GM23248 (cell line): Measurements from ENCODE around the gene KATNIP. TPM values are rescaled to one million over a fixed set of nuclear protein-coding genes. Genes with fewer than 3 reads are reported as not detected.

Source experiments
- DNase-seq: peaks from one replicate; pipeline ENCODE4 v3.0.0-alpha.2; 2015
- H2AFZ ChIP-seq: fragments of 200-600 bp; sonication (generic); 2 replicates; pipeline ENCODE4 v1.6.1; 2016; ENCODE audit warnings: antibody characterized with exemption
- H3F3A ChIP-seq: fragments of 200-600 bp; sonication (generic); 2 replicates; pipeline ENCODE4 v1.6.1; 2016; ENCODE audit warnings: mild to moderate bottlenecking, antibody characterized with exemption, mixed run types; ENCODE audit not compliant: insufficient read depth
- H3K27ac ChIP-seq: fragments of 200-600 bp; sonication (generic); 2 replicates; pipeline ENCODE4 v1.5.1; 2016; ENCODE audit warnings: mild to moderate bottlenecking
- H3K27me3 ChIP-seq: fragments of 200-600 bp; sonication (generic); replicated peaks from 2 replicates; pipeline ENCODE4 v1.6.1; 2016; ENCODE audit warnings: mild to moderate bottlenecking; ENCODE audit not compliant: insufficient read depth
- H3K36me3 ChIP-seq: fragments of 200-600 bp; sonication (generic); 2 replicates; pipeline ENCODE4 v1.6.1; 2016; ENCODE audit warnings: low read depth, mild to moderate bottlenecking
- H3K4me1 ChIP-seq: fragments of 200-600 bp; sonication (generic); 2 replicates; pipeline ENCODE4 v1.6.1; 2016; ENCODE audit warnings: mild to moderate bottlenecking; ENCODE audit not compliant: insufficient read depth
- H3K4me2 ChIP-seq: fragments of 200-600 bp; sonication (generic); one replicate; pipeline ENCODE4 v1.6.1; 2016; ENCODE audit warnings: mild to moderate bottlenecking; ENCODE audit not compliant: unreplicated experiment
- H3K4me3 ChIP-seq: fragments of 200-600 bp; sonication (generic); 2 replicates; pipeline ENCODE4 v1.5.1; 2016; ENCODE audit warnings: mild to moderate bottlenecking
- H3K79me2 ChIP-seq: fragments of 200-600 bp; sonication (generic); 2 replicates; pipeline ENCODE4 v1.6.1; 2016; ENCODE audit warnings: mild to moderate bottlenecking; ENCODE audit not compliant: insufficient read depth
- H3K9ac ChIP-seq: fragments of 200-600 bp; sonication (generic); 2 replicates; pipeline ENCODE4 v1.6.1; 2016; ENCODE audit warnings: mild to moderate bottlenecking
- H3K9me2 ChIP-seq: fragments of 200-600 bp; sonication (generic); 2 replicates; pipeline ENCODE4 v1.6.1; 2016; ENCODE audit warnings: mixed run types, mild to moderate bottlenecking, moderate library complexity; ENCODE audit not compliant: insufficient read depth
- H3K9me3 ChIP-seq: fragments of 200-600 bp; sonication (generic); one replicate; pipeline ENCODE4 v1.6.1; 2017; ENCODE audit warnings: low read depth
- H4K20me1 ChIP-seq: fragments of 200-600 bp; sonication (generic); 2 replicates; pipeline ENCODE4 v1.6.0; 2016; ENCODE audit not compliant: insufficient read depth
- EZH2 ChIP-seq: fragments of 200-600 bp; sonication (generic); IDR thresholded peaks from 2 replicates; pipeline ENCODE4 v1.6.1; 2018; ENCODE audit warnings: antibody characterized with exemption, mild to moderate bottlenecking; ENCODE audit not compliant: insufficient read depth, poor library complexity, severe bottlenecking
- EZH2phosphoT487 ChIP-seq: fragments of 200-600 bp; sonication (generic); IDR thresholded peaks from 2 replicates; pipeline ENCODE4 v1.6.1; 2018; ENCODE audit warnings: antibody characterized with exemption, moderate library complexity, mild to moderate bottlenecking, low read depth; ENCODE audit not compliant: insufficient read depth
- WGBS, 2 experiments: methylation state at CpG; one replicate each; pipeline ENCODE4 v1.1.6; 2015 to 2017; ENCODE audit warnings: low lambda C conversion rate in 2 of 2, low coverage in 1 of 2; ENCODE audit errors: missing lambda C conversion rate in 2 of 2; 5-methylcytosine and 5-hydroxymethylcytosine counted together
- in situ Hi-C: fragments of 300-500 bp; cut with MboI; formaldehyde crosslinking; loops from 2 replicates; pipeline ENCODE4 v1.15.0; 2020
- polyA plus RNA-seq: library from polyadenylated mRNA; unstranded; fragments of >200 nt; fragmentation: Nextera tagmentation; extraction: Ambion mirVana; gene quantifications from 2 replicates; pipeline ENCODE4 v1.2.1, GENCODE V29; 2016
- total RNA-seq: library from RNA; depleted of rRNA; stranded (reverse); fragments of >200 nt; shearing (Covaris generic); gene quantifications from 2 replicates; pipeline ENCODE4 v1.2.3, GENCODE V29; 2014

The KATNIP gene
- total and polyA plus RNA-seq, 2 experiments from 2014 or later, result 6.9 to 8.5 TPM

DNA sequence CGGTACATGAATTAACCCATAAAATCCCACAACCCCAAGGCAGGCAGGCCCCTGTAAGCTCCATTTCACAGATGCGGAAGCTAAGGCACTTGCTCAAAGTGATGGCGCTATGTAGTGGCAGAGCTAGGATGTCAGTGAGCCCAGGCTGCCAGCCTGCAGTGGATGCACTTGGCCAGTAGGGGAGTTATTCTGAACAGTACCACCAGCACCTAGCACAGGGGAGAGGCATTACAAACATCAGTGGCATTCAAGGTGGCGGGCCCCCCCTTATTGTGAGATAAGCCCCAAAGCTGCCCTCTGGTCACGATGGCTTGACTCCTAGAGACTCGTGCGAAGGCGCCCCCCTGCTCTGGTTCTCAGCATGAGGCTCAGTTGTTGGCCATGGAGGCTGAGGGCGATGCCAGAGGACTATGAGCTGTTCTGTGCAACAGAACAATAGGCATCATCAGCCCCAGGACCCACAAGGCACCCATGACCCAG lies 34.0 kb upstream of the KATNIP start:
- Histone ChIP-seq H3K79me2 (no peaks in the 10 kb centered on the region), H3K27me3 (no peaks in the 10 kb centered on the region), H2AFZ (no peak overlapping the region), H3K4me2 (no peak overlapping the region), H3K4me3 (no peak overlapping the region), H3K9me3 (no peaks in the 10 kb centered on the region), H3F3A (no peaks in the 10 kb centered on the region), H3K9ac (no peak overlapping the region), H3K36me3 (peaks cover 6% of the 10 kb centered on the region; the same call in 1 of the 2 replicates), H3K27ac (no peak overlapping the region), H4K20me1 (no peaks in the 10 kb centered on the region), H3K4me1 (no peaks in the 10 kb centered on the region), H3K9me2 (no peaks in the 10 kb centered on the region)
- DNase-seq, result peak; percentile 47
- WGBS, 2 experiments, result 90 to 91% methylated on average over 9 of the region's 9 CpGs
- in situ Hi-C loops, result no loop called here
- TF ChIP-seq EZH2 (no peak), EZH2phosphoT487 (no peak)

DNA sequence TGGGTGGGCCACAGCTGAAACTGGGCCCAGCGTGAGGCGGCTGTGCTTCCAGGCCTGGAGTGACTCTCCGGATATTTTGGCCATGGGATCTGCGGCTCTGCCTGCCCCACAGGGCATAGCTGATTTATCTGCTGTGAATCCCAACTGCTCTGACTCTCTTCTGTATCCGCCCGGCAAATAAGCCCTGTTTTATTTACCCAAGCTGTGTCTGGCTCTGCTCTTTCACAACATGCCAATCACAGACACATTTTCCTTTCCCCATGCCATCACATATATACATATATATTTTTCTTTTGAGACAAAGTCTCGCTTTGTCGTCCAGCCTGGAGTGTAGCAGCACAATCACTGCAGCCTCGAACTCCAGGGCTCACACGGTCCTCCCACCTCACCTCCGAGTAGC lies 33.6 kb upstream of the KATNIP start:
- peaks cover 6% of the 10 kb centered on the region; the same call in 1 of the 2 replicates for H3K36me3 ChIP-seq
- in situ Hi-C loops, result no loop called here

DNA sequence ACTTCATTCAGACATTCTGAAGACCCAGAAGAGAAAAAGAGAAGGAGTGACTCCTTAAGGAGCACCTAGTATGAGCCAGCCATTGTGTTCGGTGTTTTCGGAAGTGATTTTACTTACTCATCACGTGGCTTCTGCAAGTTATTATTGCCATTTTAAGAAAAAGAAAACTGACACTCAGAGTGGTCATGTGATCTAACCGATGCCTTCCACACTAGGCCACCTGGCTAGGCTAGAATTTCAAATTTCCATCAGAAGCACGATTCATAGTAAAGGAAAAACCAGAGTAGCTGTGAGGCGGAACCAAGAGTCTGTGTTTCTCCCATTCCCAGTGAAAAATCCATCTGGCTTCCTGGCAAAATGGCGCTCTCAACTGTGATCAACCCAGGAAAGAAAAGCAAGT lies 32.3 kb upstream of the KATNIP start:
- no peak overlapping the region for H3K4me3 ChIP-seq
- WGBS, 2 experiments, result 98% methylated on average over 7 of the region's 7 CpGs
- in situ Hi-C loops, result no loop called here
- no peak overlapping the region for H3K9ac ChIP-seq
- no peaks in the 10 kb centered on the region for H3K9me3 ChIP-seq
- no peak overlapping the region for H3K27ac ChIP-seq
- H3K4me2 ChIP-seq, result no peak overlapping the region
- peaks cover 17% of the 10 kb centered on the region for H3K36me3 ChIP-seq
- DNase-seq, result no peak
- H3K27me3 ChIP-seq, result no peaks in the 10 kb centered on the region
- no peak overlapping the region for H2AFZ ChIP-seq
- TF ChIP-seq EZH2phosphoT487 (no peak), EZH2 (no peak)
- H3K4me1 ChIP-seq, result no peaks in the 10 kb centered on the region
- no peaks in the 10 kb centered on the region; the same call in 1 of the 2 replicates for H4K20me1 ChIP-seq
- H3K9me2 ChIP-seq, result no peaks in the 10 kb centered on the region
- no peaks in the 10 kb centered on the region for H3F3A ChIP-seq
- no peaks in the 10 kb centered on the region for H3K79me2 ChIP-seq

More for the DNA sequence above, 33.6 kb upstream of the KATNIP start:
- Histone ChIP-seq H3K9ac (no peak overlapping the region), H3K27ac (no peak overlapping the region), H2AFZ (no peak overlapping the region), H3K9me2 (no peaks in the 10 kb centered on the region), H3F3A (no peaks in the 10 kb centered on the region), H3K4me2 (no peak overlapping the region), H3K9me3 (no peaks in the 10 kb centered on the region), H3K4me1 (no peaks in the 10 kb centered on the region), H4K20me1 (no peaks in the 10 kb centered on the region), H3K79me2 (no peaks in the 10 kb centered on the region), H3K4me3 (no peak overlapping the region), H3K27me3 (no peaks in the 10 kb centered on the region)
- no peak for DNase-seq
- TF ChIP-seq EZH2, result no peak
- no peak for TF ChIP-seq EZH2phosphoT487
- 84 to 86% methylated on average over 11 of the region's 11 CpGs for WGBS, 2 experiments

DNA sequence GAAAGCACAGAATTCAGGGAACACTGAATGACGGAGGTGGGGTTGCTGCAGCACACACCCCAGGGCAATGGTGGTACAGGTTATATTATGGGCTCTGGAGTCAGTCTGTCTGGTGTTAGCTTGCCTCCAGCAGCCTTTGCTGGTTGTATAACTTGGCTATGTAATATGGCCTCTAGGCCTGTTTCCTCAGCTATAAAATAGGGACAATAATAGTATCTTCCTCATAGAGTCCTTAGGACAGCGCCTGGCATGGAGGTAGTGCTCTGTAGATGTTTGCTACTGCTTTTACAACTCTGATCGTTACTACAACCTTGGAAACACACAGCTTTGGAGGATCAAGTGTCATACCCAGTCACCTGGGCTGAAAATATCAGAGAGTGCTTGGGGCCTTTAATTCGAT lies 31.7 kb upstream of the KATNIP start:
- H3K27me3 ChIP-seq, result no peaks in the 10 kb centered on the region
- no peak overlapping the region for H3K9ac ChIP-seq
- no peaks in the 10 kb centered on the region for H3K9me2 ChIP-seq
- no peak overlapping the region for H3K27ac ChIP-seq
- TF ChIP-seq EZH2phosphoT487 (no peak), EZH2 (no peak)
- no peaks in the 10 kb centered on the region for H3F3A ChIP-seq
- no peak overlapping the region for H3K4me3 ChIP-seq
- no peaks in the 10 kb centered on the region; the same call in 1 of the 2 replicates for H4K20me1 ChIP-seq
- no peak for DNase-seq
- H3K9me3 ChIP-seq, result no peaks in the 10 kb centered on the region
- WGBS, 2 experiments, result 97 to 99% methylated on average over 4 of the region's 4 CpGs
- H3K4me2 ChIP-seq, result no peak overlapping the region
- H3K79me2 ChIP-seq, result no peaks in the 10 kb centered on the region
- in situ Hi-C loops, result no loop called here
- H2AFZ ChIP-seq, result no peak overlapping the region
- no peaks in the 10 kb centered on the region for H3K4me1 ChIP-seq
- peaks cover 19% of the 10 kb centered on the region for H3K36me3 ChIP-seq
